Fibroblast of lung (primary cell): ENCODE results near the gene RCSD1. TPM values are rescaled to one million over a fixed set of nuclear protein-coding genes. Genes with fewer than 3 reads are reported as not detected.

Experiments
- DNase-seq, 2 donors: peaks; one replicate each; pipeline versions ENCODE4 v3.0.0 to v3.0.0-alpha.2; 2010; ENCODE audit warnings: low read depth in 2 of 2
- H2AFZ ChIP-seq: 2 replicates; pipeline ENCODE4 v1.5.1; 2012; ENCODE audit warnings: low read length, control low read depth, inconsistent platforms
- H3K27ac ChIP-seq: 2 replicates; pipeline ENCODE4 v1.5.1; 2011; ENCODE audit warnings: low read length, control low read depth; ENCODE audit not compliant: insufficient read depth
- H3K27me3 ChIP-seq: 2 replicates; pipeline ENCODE4 v1.5.1; 2011; ENCODE audit warnings: mild to moderate bottlenecking, low read length; ENCODE audit not compliant: control insufficient read depth, insufficient read depth
- H3K36me3 ChIP-seq: 2 replicates; pipeline ENCODE4 v1.5.1; 2011; ENCODE audit warnings: low read length; ENCODE audit not compliant: control insufficient read depth, insufficient read depth
- H3K4me1 ChIP-seq: 2 replicates; pipeline ENCODE4 v1.5.1; 2011; ENCODE audit warnings: low read length; ENCODE audit not compliant: control insufficient read depth, insufficient read depth; ENCODE audit errors: extremely low read depth
- H3K4me2 ChIP-seq: 2 replicates; pipeline ENCODE4 v1.5.1; 2011; ENCODE audit warnings: low read length, control low read depth; ENCODE audit not compliant: insufficient read depth; ENCODE audit errors: extremely low read depth
- H3K4me3 ChIP-seq, 4 experiments: fragments of 200-600 bp in 1 of 4; sonication (generic) in 1 of 4; replicated peaks in 1 of 4; 2 replicates each; pipeline ENCODE4 v1.5.1; 2011 to 2016; ENCODE audit warnings: low read length in 4 of 4, low read depth in 3 of 4, mild to moderate bottlenecking in 3 of 4, control low read depth in 2 of 4, inconsistent platforms in 1 of 4, mixed read lengths in 1 of 4; ENCODE audit not compliant: insufficient read depth in 1 of 4; ENCODE audit errors: control extremely low read depth in 1 of 4
- H3K79me2 ChIP-seq: 2 replicates; pipeline ENCODE4 v1.5.1; 2012; ENCODE audit warnings: mild to moderate bottlenecking, low read length, inconsistent platforms; ENCODE audit not compliant: control insufficient read depth, insufficient read depth
- H3K9ac ChIP-seq: 2 replicates; pipeline ENCODE4 v1.5.1; 2011; ENCODE audit warnings: mild to moderate bottlenecking, low read length, control low read depth; ENCODE audit not compliant: insufficient read depth
- H3K9me3 ChIP-seq: 2 replicates; pipeline ENCODE4 v1.5.1; 2012; ENCODE audit warnings: low read depth, low read length; ENCODE audit not compliant: control insufficient read depth, insufficient read depth
- H4K20me1 ChIP-seq: 2 replicates; pipeline ENCODE4 v1.5.1; 2011; ENCODE audit warnings: low read length; ENCODE audit not compliant: control insufficient read depth, insufficient read depth; ENCODE audit errors: extremely low read depth
- CTCF ChIP-seq, 2 donors: IDR thresholded peaks in 1 of 2; conservative IDR thresholded peaks in 1 of 2; 1 replicate in 1 of 2; 2 replicates in 1 of 2; pipeline ENCODE4 v1.5.1; 2011 to 2012; ENCODE audit warnings: low read length in 2 of 2, control low read depth in 1 of 2, inconsistent platforms in 1 of 2, low read depth in 1 of 2, mild to moderate bottlenecking in 1 of 2
- EZH2 ChIP-seq: IDR thresholded peaks from 2 replicates; pipeline ENCODE4 v1.5.1; 2012; ENCODE audit warnings: low read length, control low read depth, mild to moderate bottlenecking; ENCODE audit errors: missing control alignments
- polyA plus RNA-seq, 2 donors: library from polyadenylated mRNA; depleted of rRNA in 1 of 2; stranded (reverse) in 1 of 2; unstranded in 1 of 2; fragments of >200 nt; gene quantifications; 2 replicates each; pipeline ENCODE4 v1.2.1, GENCODE V29; 2011 to 2012; ENCODE audit warnings: missing spikeins in 1 of 2
- total RNA-seq: library from RNA; depleted of rRNA; stranded (reverse); fragments of >200 nt; gene quantifications from 2 replicates; pipeline ENCODE4 v1.2.1, GENCODE V29; 2014

RCSD1 gene
- total and polyA plus RNA-seq, 2 donors (not counting 1 experiment from before 2014, with no cell fraction given) = under 0.01 to 4.1 TPM

DNA sequence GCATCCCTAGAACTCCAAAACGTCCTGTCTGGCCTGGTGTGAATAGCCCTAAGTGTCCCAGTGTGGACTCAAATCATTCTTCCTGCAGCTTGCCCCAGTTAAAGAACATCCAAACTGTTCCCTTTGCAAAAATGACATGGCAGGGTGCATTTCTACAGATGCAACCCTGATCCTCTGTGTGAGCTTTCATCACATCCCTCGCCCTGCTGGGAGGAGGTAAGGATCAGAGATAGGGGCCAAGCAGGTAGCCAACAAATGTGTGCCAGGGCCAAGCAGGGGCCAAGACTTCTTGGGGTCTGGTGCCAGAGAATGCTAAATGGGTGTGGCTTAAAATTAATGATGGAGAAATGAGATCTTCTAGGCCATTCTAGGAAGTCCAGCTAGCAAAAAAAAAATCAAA lies 64.7 kb downstream of the RCSD1 start:
- TF ChIP-seq EZH2 (no peak), CTCF (conservative IDR thresholded peaks at IDR 0.05 in 1 of 2, IDR thresholded peaks at IDR 0.05 in 1 of 2; ENCODE audit: low read depth in 1 of 2, low read length in 2 of 2) (no peak)
- H3K4me3 ChIP-seq = no peak overlapping the region
- no peak overlapping the region for H2AFZ ChIP-seq
- H3K4me2 ChIP-seq = no peak overlapping the region
- H3K36me3 ChIP-seq = no peaks in the 10 kb centered on the region
- H3K79me2 ChIP-seq = no peaks in the 10 kb centered on the region
- H3K9me3 ChIP-seq = no peaks in the 10 kb centered on the region
- no peak for DNase-seq
- H3K27me3 ChIP-seq = no peaks in the 10 kb centered on the region
- H4K20me1 ChIP-seq = no peaks in the 10 kb centered on the region
- H3K27ac ChIP-seq = no peak overlapping the region
- H3K9ac ChIP-seq = no peak overlapping the region
- H3K4me1 ChIP-seq = no peaks in the 10 kb centered on the region

GRCh38 chr1:167695147-167695546 lies 65.1 kb downstream of the RCSD1 start:
- Histone ChIP-seq H3K4me1 (no peaks in the 10 kb centered on the region), H3K9me3 (no peaks in the 10 kb centered on the region), H3K79me2 (no peaks in the 10 kb centered on the region), H3K4me2 (no peak overlapping the region), H3K36me3 (no peaks in the 10 kb centered on the region), H4K20me1 (no peaks in the 10 kb centered on the region), H2AFZ (no peak overlapping the region), H3K27me3 (no peaks in the 10 kb centered on the region), H3K27ac (no peak overlapping the region), H3K9ac (no peak overlapping the region), H3K4me3 (no peak overlapping the region)
- no peak for TF ChIP-seq CTCF (conservative IDR thresholded peaks at IDR 0.05 in 1 of 2, IDR thresholded peaks at IDR 0.05 in 1 of 2; ENCODE audit: low read depth in 1 of 2, low read length in 2 of 2)
- TF ChIP-seq EZH2 = no peak
- no peak for DNase-seq

GRCh38 chr1:167695756-167696561 lies 65.9 kb downstream of the RCSD1 start:
- Histone ChIP-seq H3K27me3 (no peaks in the 10 kb centered on the region), H3K9me3 (no peaks in the 10 kb centered on the region), H3K4me3 (no peak overlapping the region), H3K79me2 (no peaks in the 10 kb centered on the region), H3K4me2 (no peak overlapping the region), H3K9ac (no peak overlapping the region), H3K36me3 (no peaks in the 10 kb centered on the region), H2AFZ (no peak overlapping the region), H3K4me1 (no peaks in the 10 kb centered on the region), H4K20me1 (no peaks in the 10 kb centered on the region), H3K27ac (no peak overlapping the region)
- TF ChIP-seq EZH2 (no peak), CTCF (conservative IDR thresholded peaks at IDR 0.05 in 1 of 2, IDR thresholded peaks at IDR 0.05 in 1 of 2; ENCODE audit: low read depth in 1 of 2, low read length in 2 of 2) (no peak)
- no peak for DNase-seq
